ENCODE results near the gene CA10. TPM values are rescaled to one million over a fixed set of nuclear protein-coding genes. Genes with fewer than 3 reads are reported as not detected.

The CA10 gene
- not detected in 2 replicates for total RNA-seq (2022)
- percentile 1 among the genes with signal in this experiment for Bru-seq, nascent RNA
- percentile 0 among the genes with signal in this experiment for BruChase-seq, experiment 1, labeled RNA remaining after a 6-hour chase
- BruChase-seq, experiment 2, labeled RNA remaining after a 2-hour chase, result percentile 0 among the genes with signal in this experiment
- long read RNA-seq, result 0 reads

DNA sequence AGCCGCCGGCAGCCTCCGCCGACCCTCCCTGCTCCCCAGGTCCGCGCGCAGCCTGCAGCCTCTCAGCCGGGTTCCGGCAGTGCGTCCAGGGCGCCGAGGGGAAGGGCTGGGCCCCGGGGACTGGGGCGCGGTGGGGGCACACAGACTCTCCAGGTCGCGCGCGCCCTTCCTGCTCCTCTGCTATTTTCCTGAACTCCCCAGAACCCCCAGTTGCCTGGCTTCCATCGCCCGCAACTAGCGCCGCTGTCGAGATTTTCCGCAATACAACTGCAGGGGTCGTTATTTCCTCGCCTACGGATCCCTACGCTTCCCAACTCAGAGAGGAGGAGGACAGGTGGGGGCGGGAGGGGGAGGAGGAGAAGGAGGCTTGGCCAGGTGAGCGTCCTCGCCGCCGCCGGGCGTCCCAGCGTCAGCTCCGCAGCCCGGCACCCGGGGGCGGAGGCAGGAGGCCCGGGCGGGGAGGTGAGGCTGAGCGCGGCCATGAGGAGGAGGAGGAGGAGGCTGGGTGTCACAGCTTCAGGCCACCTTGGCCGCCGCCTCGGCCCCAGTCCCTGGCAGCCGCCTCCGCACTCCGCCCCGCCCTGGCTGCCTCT is at the start of gene CA10:
CA10 (minus strand) TSS at position 265 of the 593 bp plus-strand sequence.
- intact Hi-C loops (cut with micrococcal nuclease; ENCODE audit: unreplicated experiment), result no loop called here
- TF ChIP-seq, protein P1, sequence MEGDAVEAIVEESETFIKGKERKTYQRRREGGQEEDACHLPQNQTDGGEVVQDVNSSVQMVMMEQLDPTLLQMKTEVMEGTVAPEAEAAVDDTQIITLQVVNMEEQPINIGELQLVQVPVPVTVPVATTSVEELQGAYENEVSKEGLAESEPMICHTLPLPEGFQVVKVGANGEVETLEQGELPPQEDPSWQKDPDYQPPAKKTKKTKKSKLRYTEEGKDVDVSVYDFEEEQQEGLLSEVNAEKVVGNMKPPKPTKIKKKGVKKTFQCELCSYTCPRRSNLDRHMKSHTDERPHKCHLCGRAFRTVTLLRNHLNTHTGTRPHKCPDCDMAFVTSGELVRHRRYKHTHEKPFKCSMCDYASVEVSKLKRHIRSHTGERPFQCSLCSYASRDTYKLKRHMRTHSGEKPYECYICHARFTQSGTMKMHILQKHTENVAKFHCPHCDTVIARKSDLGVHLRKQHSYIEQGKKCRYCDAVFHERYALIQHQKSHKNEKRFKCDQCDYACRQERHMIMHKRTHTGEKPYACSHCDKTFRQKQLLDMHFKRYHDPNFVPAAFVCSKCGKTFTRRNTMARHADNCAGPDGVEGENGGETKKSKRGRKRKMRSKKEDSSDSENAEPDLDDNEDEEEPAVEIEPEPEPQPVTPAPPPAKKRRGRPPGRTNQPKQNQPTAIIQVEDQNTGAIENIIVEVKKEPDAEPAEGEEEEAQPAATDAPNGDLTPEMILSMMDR (IDR thresholded peaks at IDR 0.05; ENCODE audit: unreplicated experiment), result no peak

DNA sequence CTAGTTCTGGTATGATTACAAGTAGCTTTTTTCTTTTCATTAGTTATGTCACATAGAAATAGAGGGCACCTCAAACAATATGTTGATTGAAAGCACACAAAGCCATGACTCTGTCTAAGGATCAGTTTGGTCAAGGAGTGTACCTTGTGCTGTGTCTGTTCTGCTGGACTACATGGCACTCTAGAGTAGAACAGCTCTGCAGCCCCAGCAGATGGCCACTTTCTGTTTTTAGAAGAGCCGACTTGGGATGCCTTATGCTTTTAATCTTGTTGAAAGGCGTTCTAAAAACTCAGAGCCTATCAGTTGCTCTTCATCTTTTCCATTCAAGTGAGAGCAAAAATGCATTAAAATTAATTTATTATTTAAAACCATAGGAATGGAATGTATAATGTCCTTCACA is 49.3 kb upstream of the CA10 start:
- CTCF ChIA-PET, result no interaction called here
- Mint-ChIP-seq H3K36me3 (ENCODE audit: insufficient read depth, unreplicated experiment) (no peaks in the 10 kb centered on the region), H3K27me3 (ENCODE audit: unreplicated experiment) (no peaks in the 10 kb centered on the region), H3K27ac (ENCODE audit: unreplicated experiment) (no peak overlapping the region), H3K4me3 (ENCODE audit: low read depth, unreplicated experiment) (no peak overlapping the region), H3K4me1 (ENCODE audit: low read depth, unreplicated experiment) (peaks cover 21% of the 10 kb centered on the region), H3K9me3 (ENCODE audit: low read depth, unreplicated experiment) (peaks cover 2% of the 10 kb centered on the region)
- DNase-seq, result no peak
- TF ChIP-seq, protein P1 (IDR thresholded peaks at IDR 0.05; ENCODE audit: unreplicated experiment), result no peak
- no TSS peak for BruUV-seq (replicated peaks)
- intact Hi-C loops (cut with micrococcal nuclease; ENCODE audit: unreplicated experiment), result loop anchor here (5.0 kb wide), 1 partner anchor 40 kb away; no protein-coding TSS in a partner anchor

More for the DNA sequence above, at the start of gene CA10:
- Mint-ChIP-seq H3K36me3 (ENCODE audit: insufficient read depth, unreplicated experiment) (no peaks in the 10 kb centered on the region), H3K27ac (ENCODE audit: unreplicated experiment) (no peak within 1 kb of the TSS), H3K4me1 (ENCODE audit: low read depth, unreplicated experiment) (no peaks in the 10 kb centered on the region), H3K27me3 (ENCODE audit: unreplicated experiment) (peaks cover 13% of the 10 kb centered on the region), H3K9me3 (ENCODE audit: low read depth, unreplicated experiment) (peaks cover 10% of the 10 kb centered on the region), H3K4me3 (ENCODE audit: low read depth, unreplicated experiment) (no peak within 1 kb of the TSS)
- no TSS peak for BruUV-seq (replicated peaks)
- DNase-seq, result no peak
- CTCF ChIA-PET, result no interaction called here

DNA sequence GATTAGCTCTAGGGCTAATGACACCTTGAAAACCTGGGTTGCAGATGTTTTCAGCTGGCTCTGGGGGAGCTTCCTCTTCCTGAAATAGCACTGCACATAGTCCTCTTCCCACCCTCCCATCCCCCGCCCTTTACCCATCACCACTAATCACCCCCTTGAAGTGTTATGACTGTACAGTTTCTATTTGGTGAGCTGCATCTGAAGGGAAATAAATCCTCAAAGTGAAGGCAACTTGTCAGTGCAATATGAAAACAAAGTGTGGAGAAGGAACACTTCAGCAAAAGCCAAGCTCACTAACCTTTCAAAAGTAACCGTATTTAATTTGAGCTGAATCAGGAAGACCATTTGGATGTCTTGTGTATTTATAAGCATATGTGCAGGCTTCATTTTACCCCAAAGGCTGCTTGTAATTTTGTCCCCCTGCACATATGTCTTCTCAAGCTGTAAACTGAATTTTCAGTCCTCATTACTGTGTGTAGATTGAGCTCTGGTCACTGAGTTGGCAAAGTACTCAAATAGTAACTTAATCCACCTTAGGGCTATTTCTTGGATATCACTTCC is 44.1 kb upstream of the CA10 start:
- H3K4me1 Mint-ChIP-seq (ENCODE audit: low read depth, unreplicated experiment), result peaks cover 7% of the 10 kb centered on the region
- H3K9me3 Mint-ChIP-seq (ENCODE audit: low read depth, unreplicated experiment), result no peaks in the 10 kb centered on the region
- no peak for DNase-seq
- BruUV-seq (replicated peaks), result no TSS peak
- no peaks in the 10 kb centered on the region for H3K36me3 Mint-ChIP-seq (ENCODE audit: insufficient read depth, unreplicated experiment)
- TF ChIP-seq, protein P1 (IDR thresholded peaks at IDR 0.05; ENCODE audit: unreplicated experiment), result no peak
- intact Hi-C loops (cut with micrococcal nuclease; ENCODE audit: unreplicated experiment), result no loop called here
- no peak overlapping the region for H3K27ac Mint-ChIP-seq (ENCODE audit: unreplicated experiment)
- no peaks in the 10 kb centered on the region for H3K27me3 Mint-ChIP-seq (ENCODE audit: unreplicated experiment)
- CTCF ChIA-PET, result interaction anchor here (0.6 kb wide), 2 partner anchors 403 to 1012 kb away, joined by 3 to 4 read pairs; no protein-coding TSS in a partner anchor
- H3K4me3 Mint-ChIP-seq (ENCODE audit: low read depth, unreplicated experiment), result no peak overlapping the region

DNA sequence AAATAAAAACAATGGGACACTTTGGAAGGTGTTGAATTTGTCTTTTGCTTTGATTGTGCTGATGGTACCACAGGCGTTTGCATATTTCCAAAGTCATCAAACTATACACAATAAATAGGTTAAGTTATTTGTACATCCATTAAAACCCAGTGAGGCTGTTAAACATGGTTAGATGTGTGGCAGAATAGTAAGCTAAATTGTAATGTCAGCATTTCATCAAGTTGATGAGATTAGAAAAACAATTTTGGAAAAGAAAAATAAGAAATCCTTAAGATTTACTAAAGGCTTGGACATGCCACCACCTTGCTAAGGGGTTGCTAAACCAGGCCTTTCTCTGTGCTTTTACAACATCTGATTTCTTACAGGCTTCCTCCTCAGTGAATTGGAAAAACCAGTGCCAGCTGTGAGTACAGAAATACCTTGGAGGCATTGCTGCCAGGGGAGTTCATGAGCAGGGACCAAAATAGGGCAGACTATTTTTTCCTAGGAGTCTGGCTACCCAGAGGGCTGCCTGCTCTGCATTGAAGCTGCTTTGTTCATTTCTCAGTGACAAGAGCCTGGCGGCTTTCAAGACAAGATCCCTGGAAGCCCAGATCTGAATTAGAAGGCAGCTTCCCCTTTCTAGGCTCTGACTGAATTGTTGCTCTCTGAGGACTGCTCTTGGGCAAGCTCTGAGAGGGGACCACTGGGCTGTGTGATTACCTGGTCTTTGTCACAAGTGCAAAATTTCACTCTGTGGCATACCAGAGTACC is 43.4 kb upstream of the CA10 start:
- Mint-ChIP-seq H3K4me3 (ENCODE audit: low read depth, unreplicated experiment) (no peak overlapping the region), H3K36me3 (ENCODE audit: insufficient read depth, unreplicated experiment) (no peaks in the 10 kb centered on the region), H3K27ac (ENCODE audit: unreplicated experiment) (no peak overlapping the region), H3K9me3 (ENCODE audit: low read depth, unreplicated experiment) (no peaks in the 10 kb centered on the region), H3K4me1 (ENCODE audit: low read depth, unreplicated experiment) (peaks cover under 1% of the 10 kb centered on the region), H3K27me3 (ENCODE audit: unreplicated experiment) (no peaks in the 10 kb centered on the region)
- CTCF ChIA-PET, result interaction anchor here (0.6 kb wide), 1 partner anchor 403 kb away, joined by 3 read pairs; no protein-coding TSS in a partner anchor
- TF ChIP-seq, protein P1 (IDR thresholded peaks at IDR 0.05; ENCODE audit: unreplicated experiment), result no peak
- intact Hi-C loops (cut with micrococcal nuclease; ENCODE audit: unreplicated experiment), result no loop called here
- no TSS peak for BruUV-seq (replicated peaks)
- DNase-seq, result no peak

Measured in Calu3 (cell line).